ENCODE measurements around the gene RASA1.
"Not testable (repeated sequence)": the region's sequence is repeated elsewhere in the genome, so short reads cannot be mapped to it uniquely, and the experiment has no call there.

The RASA1 gene

DNA sequence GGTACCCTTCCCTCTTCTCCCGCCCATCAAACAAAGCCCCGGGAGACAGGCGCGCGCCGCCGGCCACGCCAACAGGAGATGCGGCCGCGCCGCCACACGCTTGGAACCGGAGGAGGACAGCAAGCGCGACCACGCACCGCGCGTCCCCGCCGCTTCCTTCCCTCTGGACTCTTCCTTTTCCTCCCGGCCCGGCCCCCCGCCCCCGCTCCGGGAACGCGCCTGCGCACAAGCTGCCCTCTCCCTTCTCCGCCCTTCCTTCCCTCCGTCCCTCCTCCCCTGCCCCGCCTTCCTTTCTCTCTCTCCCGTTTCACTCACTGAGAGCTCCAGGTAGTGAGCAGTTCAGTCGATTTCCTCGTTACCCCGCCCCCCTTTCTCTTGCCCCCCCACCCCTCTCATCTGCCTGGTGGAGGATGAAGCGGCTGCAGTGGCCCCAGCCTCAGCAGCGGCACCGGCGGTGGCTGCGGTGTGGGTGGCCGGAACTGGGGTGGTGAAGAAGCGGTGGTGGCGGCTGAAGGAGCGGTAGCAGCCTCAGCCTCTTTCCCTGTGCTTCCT lies at the start of gene RASA1:
RASA1 (plus strand) TSS at position 310 of the 552 bp plus-strand sequence. CDS start 569 bp downstream, outside the sequence.
- DNase-seq: peak; percentile 98

GRCh38 chr5:87229780-87230179 lies 37.9 kb upstream of the RASA1 start:
- no peak for DNase-seq

- DNase-seq: no peak
Observed at GRCh38 chr5:87231037-87231808, 36.5 kb upstream of the RASA1 start.

GRCh38 chr5:87233143-87233542 lies 34.5 kb upstream of the RASA1 start:
- DNase-seq: no peak

- no peak for DNase-seq
Observed at GRCh38 chr5:87241555-87241954, 26.1 kb upstream of the RASA1 start.

GRCh38 chr5:87242242-87242641 lies 25.4 kb upstream of the RASA1 start:
- no peak for DNase-seq

DNA sequence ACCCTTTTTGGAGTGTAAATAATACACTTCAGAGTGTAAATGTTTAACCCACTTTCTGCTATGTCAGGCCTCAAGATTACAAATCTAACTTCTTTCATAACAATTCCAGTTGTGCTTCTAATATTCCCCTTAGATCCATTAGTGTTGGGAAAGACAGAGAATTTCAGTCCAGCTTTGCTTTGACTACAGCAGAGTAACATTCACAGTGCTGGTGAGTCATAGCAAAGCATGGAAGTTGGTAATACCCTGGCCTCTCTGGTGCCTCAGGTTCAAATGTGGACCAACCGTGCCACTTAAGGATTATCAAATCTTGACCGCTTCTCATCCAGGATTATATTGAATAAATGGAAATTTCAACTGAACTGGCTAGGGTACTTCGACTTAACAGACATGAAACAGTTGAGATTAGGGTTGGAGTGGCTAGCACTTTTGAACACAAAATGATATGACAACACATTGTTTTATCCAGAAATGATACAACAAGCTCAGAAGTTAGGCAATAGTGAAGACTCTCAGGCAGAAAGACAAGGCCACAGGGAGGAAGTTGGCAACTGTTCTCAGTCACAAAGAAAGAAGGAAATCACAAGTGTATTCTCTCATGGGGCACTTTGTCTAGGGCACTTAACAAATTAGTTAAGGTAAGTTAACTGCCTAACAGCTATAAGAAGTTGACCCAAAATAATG lies 24.4 kb upstream of the RASA1 start:
- DNase-seq: no peak

DNA sequence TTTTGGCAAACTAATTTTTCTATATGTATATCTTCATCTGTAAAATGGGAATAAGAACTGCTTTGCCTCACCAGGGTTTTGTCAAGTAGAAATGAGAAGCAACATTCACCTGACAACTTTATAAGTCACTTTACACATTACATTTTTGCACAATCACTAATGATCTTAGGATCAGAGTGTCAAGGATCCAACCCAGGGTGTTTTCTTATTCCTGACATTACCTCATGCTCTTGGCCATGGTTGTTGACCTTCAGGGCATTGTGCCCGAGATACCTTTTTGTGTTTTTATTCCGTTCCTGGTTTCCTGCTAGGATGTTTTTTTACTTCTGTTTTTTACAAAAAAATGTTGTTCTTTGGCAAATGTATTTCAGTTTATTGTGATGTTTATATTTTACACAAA lies 22.2 kb upstream of the RASA1 start:
- DNase-seq: no peak

DNA sequence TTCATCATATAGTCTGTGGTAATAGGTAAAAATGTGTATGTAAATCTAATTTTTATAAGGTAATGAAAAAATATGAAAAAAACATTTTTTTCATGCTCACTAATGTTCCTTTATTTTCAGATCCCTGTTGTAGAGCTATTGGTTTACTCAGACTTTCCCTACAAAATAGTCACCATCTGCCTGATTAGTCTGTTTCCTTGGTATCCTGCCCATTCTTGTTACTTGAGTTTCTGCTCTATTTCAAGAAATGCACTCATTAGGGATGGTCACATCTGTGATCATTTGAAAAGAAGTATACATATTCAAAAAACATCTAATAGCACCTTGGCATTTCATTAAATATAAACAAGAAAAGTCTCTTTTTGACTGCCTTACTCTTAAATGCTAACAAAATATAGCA lies 21.6 kb upstream of the RASA1 start:
- no peak for DNase-seq

DNA sequence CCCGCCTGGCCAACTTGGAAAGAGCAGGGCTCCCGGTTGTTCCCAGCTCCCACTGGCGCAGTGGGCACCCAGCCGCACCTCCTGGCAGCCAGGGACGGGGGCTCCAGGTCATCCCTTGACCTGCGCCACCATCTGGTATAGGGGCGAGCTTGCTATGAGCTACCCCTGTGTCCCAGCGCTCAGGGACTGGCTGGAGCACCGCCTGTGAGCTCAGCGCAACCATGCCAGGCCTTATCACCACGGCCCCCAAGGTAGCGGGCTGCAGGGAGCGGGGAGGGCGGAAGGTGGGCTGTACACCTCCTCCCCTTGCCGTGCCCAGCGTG lies 15.4 kb upstream of the RASA1 start:
- DNase-seq: no peak

DNA sequence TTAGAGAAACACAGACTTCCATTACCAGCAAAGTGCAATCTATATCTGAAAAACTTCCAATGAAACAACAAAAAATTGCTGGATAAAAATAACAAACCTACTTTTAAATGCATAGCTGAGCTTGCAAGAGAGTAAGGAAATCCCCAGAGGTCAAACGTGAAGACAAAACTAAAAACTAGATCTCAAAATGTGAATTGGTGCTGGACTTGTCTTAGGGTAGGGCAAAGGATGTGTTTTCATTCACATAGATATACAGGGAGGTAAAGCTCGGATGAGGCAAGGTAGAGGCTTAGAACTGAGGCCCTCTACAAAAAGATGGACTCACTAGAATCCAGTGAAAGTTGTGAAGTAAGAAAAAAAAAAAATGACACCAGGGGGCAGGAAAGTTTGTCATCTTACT lies 13.6 kb upstream of the RASA1 start:
- DNase-seq: no peak

- DNase-seq: no peak
Observed at GRCh38 chr5:87258507-87258906, 9.2 kb upstream of the RASA1 start.

DNA sequence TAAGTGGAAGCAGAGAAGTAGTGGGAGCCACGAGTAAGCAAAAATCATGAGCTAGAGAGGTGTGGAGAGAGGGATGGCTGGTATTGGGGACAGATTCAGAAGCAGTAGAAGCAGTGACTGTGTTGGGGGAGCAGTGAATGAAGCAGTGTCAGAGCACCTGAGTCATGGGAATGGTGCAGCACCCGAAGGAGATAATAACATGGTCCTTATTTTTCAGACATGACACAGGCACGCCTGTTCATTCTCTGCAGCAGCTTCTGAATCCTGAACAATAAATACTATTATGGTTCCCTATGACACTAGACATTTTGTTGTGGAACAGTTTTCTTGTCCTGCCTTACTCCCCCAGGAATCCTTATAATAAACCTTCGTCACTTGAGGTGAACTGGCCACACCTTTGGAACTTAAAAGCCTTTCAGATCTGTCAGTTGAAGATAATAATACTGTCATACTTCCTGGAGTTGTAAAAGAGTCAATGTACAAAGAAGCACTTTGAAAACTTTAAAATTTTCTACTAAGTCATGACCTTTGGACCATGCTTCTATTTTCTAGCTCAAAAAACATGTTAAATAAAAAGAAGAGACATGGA lies 7.0 kb upstream of the RASA1 start:
- no peak for DNase-seq

DNA sequence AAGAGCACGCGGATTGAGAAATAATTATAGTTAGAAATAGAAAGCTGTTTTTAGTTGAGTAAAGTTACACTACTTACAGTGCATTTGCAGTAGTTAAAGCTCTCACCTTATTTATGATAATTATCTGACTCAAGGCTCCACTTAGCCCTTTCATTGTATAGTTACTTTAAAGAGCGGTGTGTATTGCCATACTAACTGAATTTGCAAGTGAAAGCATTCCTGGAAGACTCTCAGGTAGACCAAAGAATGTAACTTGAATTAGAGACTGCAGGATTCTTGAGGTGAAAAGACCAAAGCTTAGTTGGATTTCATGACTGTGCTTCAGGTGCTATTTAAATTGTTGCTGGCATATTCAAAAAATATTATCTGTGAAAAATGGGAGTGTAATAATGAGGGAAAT lies 4.2 kb upstream of the RASA1 start:
- DNase-seq: no peak

DNA sequence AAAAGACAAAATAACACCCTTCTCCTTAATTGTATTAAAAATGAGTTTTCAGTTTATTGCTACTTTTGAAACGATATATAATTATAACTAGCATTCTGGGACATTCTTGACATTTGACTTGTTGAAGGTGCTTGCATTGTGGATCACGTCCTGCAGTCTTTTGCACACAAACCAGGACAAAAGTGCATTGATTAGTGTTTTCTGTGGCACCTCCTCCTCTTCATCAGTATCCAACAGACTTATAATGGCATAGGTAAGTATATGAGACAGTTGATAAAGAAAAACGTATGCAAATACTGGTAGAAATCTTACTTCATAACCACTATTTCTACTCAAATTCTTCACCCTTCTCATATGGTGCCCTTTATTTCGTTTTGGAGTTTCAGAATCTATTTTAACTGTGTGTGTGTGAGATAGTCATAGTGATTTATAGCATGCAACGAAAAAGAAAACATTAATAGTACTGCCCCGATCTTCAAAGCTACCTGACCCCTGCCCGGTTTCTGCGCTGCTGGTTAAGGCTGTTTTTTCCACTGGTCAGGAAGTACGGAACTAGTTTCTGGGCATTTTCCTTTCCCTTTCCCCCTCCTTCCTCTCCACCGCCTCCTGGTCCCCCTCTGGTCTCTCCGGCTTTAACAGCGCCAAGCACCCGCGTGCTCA lies 639 bp upstream of the RASA1 start:
- DNase-seq: no peak

DNA sequence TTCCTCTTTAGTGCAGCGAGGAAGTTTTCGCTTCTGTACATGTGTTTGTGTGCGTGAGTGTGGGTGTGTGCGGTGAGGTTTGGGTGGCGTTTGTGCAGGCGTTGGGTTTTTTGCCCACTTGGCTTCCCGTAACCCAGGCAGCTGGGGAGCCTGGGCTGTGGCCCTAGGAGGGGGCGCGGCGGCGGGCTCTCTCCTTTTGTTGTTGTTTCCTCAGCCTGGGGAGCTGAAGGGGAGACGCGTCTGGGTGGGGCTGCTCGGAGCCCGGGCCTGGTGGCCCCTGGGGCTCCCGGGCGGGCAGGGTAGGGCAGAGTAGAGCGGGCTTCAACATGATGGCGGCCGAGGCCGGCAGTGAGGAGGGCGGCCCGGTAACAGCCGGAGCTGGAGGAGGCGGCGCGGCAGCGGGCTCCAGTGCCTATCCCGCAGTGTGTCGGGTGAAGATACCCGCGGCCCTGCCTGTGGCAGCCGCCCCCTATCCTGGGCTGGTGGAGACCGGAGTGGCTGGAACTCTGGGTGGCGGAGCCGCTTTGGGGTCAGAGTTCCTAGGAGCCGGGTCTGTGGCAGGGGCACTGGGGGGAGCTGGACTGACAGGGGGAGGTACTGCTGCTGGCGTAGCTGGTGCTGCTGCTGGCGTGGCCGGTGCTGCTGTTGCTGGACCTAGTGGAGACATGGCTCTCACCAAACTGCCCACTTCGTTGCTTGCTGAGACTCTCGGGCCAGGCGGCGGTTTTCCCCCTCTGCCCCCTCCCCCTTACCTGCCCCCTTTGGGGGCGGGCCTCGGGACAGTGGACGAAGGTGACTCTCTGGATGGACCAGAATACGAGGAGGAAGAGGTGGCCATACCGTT lies 665 bp downstream of the RASA1 start:
- peak; percentile 77 for DNase-seq

- no peak for DNase-seq
Observed at GRCh38 chr5:87268970-87269377, 1.3 kb downstream of the RASA1 start.

DNA sequence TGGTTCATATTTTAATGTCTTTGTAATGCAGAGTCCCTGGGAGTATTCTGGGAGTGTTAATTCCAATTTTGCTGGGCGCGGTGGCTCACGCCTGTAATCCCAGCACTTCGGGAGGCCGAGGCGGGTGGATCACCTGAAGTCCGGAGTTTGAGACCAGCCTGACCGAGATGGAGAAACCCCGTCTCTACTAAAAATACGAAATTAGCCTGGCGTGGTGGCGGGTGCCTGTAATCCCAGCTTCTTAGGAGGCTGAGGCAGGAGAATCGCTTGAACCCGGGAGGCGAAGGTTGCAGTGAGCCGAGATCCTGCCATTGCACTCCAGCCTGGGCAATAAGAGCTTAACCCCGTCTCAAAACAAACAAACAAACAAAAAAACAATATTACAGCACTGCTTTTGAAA lies 3.2 kb downstream of the RASA1 start:
- DNase-seq: not testable (repeated sequence)

DNA sequence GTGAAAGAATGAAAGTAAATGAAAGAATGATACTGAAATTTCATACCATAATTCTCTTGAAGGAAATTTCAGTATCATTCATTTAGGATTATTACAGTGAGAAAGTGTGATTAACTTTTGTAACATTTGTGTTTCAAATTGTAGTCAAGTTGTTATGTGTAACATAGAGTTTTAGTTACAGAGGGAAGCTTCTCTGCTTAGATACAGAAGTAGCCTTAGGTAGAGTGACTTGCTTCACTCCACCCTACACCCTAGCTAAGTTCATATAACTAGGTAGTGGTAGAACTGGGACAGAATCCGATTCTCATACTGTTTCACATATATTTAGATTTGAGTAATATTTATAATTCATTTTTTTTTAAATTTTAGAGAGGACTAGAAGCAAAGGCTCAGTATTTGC lies 9.0 kb downstream of the RASA1 start:
- no peak for DNase-seq

DNA sequence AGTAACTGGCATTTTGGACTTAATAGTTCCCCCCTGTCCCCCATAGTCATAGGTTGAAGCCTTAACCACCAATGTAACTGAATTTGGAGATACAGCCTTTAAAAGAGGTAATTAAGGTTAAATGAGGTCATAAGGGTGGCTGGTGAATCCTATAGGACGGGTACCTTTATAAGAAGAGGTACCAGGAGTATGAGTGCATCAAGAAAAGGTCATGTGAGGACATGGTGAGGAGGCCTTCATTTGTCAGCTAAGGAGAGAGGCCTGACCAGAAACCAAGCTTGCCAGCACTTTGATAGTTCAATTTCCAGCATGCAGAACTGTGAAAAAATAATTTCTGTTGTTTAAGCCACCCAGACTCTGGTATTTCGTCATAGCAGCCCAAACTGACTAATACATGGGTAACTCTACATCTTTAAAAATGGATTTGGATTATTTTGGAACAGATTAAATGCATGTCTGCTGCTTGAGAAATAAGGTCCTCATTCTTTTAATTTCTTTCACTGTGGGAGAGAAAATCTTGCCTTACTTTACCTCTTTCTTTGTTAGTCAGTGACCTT lies 9.7 kb downstream of the RASA1 start:
- DNase-seq: no peak

DNA sequence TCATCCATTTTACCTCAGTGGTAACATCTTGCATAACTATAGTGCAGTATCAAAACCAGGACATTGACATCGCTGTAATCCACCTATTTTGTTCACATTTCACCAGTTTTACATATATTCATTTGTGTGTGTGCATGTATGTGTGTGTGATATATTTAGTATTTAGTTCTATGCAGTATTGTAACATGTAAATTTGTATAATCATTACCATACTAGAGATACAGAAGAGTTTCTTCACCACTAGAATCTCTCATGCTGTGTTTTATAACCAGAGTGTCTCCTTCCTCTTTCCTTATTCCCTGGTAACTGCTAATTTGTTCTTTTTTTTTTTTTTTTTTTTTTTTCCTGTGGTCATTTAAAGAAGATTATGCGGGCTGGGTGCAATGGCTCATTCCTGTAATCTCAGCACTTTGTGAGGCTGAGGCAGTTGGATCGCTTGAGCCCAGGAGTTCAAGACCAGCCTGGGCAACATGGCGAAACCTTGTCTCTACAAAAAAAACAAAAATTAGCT lies 11.0 kb downstream of the RASA1 start:
- no peak for DNase-seq

GRCh38 chr5:87282269-87282668 lies 14.6 kb downstream of the RASA1 start:
- no peak for DNase-seq
